ENCODE results near the gene DKKL1.
A peak's percentile ranks its signal among the peaks of the same experiment; 100 is the strongest.

The DKKL1 gene

GRCh38 chr19:49338023-49338677, 25.5 kb upstream of the DKKL1 start:
- no peak for DNase-seq

- DNase-seq: peak; percentile 68
Observed at GRCh38 chr19:49338691-49339300, 24.9 kb upstream of the DKKL1 start.

GRCh38 chr19:49339301-49340068, 24.2 kb upstream of the DKKL1 start:
- DNase-seq: no peak

GRCh38 chr19:49340069-49340864, 23.4 kb upstream of the DKKL1 start:
- no peak for DNase-seq

GRCh38 chr19:49340865-49341718, 22.6 kb upstream of the DKKL1 start:
- DNase-seq: no peak

GRCh38 chr19:49342291-49342721, 21.4 kb upstream of the DKKL1 start:
- DNase-seq: no peak

- DNase-seq: no peak
Observed at GRCh38 chr19:49343123-49343522, 20.6 kb upstream of the DKKL1 start.

- no peak for DNase-seq
Observed at GRCh38 chr19:49344505-49345423, 18.9 kb upstream of the DKKL1 start.

- DNase-seq: no peak
Observed at GRCh38 chr19:49347191-49347590, 16.5 kb upstream of the DKKL1 start.

- DNase-seq: peak; percentile 34
Observed at GRCh38 chr19:49347835-49348234, 15.8 kb upstream of the DKKL1 start.

GRCh38 chr19:49348305-49349189, 15.1 kb upstream of the DKKL1 start:
- no peak for DNase-seq

GRCh38 chr19:49349567-49349966, 14.1 kb upstream of the DKKL1 start:
- no peak for DNase-seq

GRCh38 chr19:49355909-49356353, 7.7 kb upstream of the DKKL1 start:
- no peak for DNase-seq

GRCh38 chr19:49356382-49356781, 7.3 kb upstream of the DKKL1 start:
- DNase-seq: no peak

- DNase-seq: no peak
Observed at GRCh38 chr19:49357186-49357585, 6.5 kb upstream of the DKKL1 start.

GRCh38 chr19:49359851-49360820, 3.5 kb upstream of the DKKL1 start:
- DNase-seq: no peak

- peak; percentile 23 for DNase-seq
Observed at GRCh38 chr19:49361438-49362047, 2.1 kb upstream of the DKKL1 start.
